ENCODE results near the gene KIF5C.

DNA sequence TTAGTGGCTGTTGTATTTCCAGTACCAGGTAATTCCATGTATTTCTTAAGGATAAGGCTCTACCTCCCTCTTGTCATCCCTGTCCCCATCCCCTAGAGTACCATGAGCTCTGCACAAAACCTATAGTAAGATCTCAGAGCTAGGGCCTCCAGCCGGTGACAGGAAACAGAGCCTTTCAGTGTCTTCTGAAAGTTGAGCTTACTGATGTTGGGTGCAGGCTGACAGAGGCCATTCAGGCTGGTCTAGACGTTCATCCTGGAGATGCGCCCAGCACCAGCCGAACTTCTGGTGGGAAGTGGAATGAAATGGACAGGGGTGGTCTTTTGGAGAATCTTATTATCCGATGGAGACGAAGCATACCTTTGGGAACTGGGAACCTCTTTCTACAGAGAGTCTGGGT is 146.7 kb downstream of the KIF5C start:
- no peak for TF ChIP-seq CTCF (tag by site-specific recombination; IDR thresholded peaks at IDR 0.05)
- TF ChIP-seq OSR2 (tag by site-specific recombination; IDR thresholded peaks at IDR 0.05) = no peak
- no peak for TF ChIP-seq ZNF10 (tag by site-specific recombination; IDR thresholded peaks at IDR 0.05)
- no peak for TF ChIP-seq ZBTB21 (tag by site-specific recombination; IDR thresholded peaks at IDR 0.05)
- TF ChIP-seq KLF9 (tag by site-specific recombination; IDR thresholded peaks at IDR 0.05; ENCODE audit: low read depth) = no peak
- TF ChIP-seq, protein P1, sequence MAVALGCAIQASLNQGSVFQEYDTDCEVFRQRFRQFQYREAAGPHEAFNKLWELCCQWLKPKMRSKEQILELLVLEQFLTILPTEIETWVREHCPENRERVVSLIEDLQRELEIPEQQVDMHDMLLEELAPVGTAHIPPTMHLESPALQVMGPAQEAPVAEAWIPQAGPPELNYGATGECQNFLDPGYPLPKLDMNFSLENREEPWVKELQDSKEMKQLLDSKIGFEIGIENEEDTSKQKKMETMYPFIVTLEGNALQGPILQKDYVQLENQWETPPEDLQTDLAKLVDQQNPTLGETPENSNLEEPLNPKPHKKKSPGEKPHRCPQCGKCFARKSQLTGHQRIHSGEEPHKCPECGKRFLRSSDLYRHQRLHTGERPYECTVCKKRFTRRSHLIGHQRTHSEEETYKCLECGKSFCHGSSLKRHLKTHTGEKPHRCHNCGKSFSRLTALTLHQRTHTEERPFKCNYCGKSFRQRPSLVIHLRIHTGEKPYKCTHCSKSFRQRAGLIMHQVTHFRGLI (tag by site-specific recombination; IDR thresholded peaks at IDR 0.05) = no peak
- TF ChIP-seq, protein P2, sequence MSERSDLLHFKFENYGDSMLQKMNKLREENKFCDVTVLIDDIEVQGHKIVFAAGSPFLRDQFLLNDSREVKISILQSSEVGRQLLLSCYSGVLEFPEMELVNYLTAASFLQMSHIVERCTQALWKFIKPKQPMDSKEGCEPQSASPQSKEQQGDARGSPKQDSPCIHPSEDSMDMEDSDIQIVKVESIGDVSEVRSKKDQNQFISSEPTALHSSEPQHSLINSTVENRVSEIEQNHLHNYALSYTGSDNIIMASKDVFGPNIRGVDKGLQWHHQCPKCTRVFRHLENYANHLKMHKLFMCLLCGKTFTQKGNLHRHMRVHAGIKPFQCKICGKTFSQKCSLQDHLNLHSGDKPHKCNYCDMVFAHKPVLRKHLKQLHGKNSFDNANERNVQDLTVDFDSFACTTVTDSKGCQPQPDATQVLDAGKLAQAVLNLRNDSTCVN (tag by site-specific recombination; optimal IDR thresholded peaks at IDR 0.05) = no peak
- TF ChIP-seq ZNF175 (tag by site-specific recombination; IDR thresholded peaks at IDR 0.05) = no peak
